ENCODE data around the gene DIP2C. TPM values are rescaled to one million over a fixed set of nuclear protein-coding genes. Genes with fewer than 3 reads are reported as not detected.

The DIP2C gene
- total and polyA plus RNA-seq, 2 donors (not counting 1 experiment from before 2014, with no cell fraction given), result 1.3 to 1.9 TPM

DNA sequence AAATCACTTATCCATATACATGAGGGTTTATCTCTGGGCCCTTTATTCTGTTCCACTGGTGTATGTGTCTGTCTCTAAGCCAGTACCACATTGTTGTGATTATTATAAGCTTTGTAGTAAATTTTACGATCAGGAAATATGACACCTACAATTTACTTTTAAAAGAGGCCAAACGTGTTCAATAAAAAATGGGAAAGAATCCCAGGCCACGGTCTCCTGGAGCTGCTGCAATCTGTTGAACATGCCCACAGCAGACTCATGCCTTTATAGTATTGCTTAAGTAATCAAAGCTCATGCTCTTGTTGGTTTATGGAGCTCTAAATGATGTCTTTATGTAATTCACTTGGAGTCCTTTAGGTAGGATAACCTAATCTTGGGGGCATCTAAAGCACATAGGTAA is 281.2 kb downstream of the DIP2C start:
- Histone ChIP-seq H3K9me3 (ENCODE audit: control extremely low read depth in 1 of 3, control insufficient read depth in 2 of 3, insufficient read depth in 1 of 3, low read length in 2 of 3) (no peaks in the 10 kb centered on the region), H2AFZ (ENCODE audit: insufficient read depth, low read depth, low read length, poor library complexity, severe bottlenecking) (no peak overlapping the region), H3K27me3 (replicated peaks in 1 of 4; ENCODE audit: control extremely low read depth in 1 of 4, control insufficient read depth in 3 of 4, insufficient read depth in 4 of 4, low read length in 3 of 4) (no peaks in the 10 kb centered on the region), H4K20me1 (ENCODE audit: control insufficient read depth, insufficient read depth, low read length, poor library complexity, severe bottlenecking) (no peaks in the 10 kb centered on the region), H3K79me2 (ENCODE audit: control insufficient read depth, insufficient read depth, low read length) (no peaks in the 10 kb centered on the region), H3K4me3 (ENCODE audit: control extremely low read depth in 1 of 5, extremely low read depth in 1 of 5, insufficient read depth in 1 of 5, low read depth in 2 of 5, low read length in 4 of 5) (no peak overlapping the region), H3K4me2 (replicated peaks; ENCODE audit: low read depth, low read length, poor library complexity, severe bottlenecking) (no peak overlapping the region), H3K36me3 (replicated peaks in 1 of 2; ENCODE audit: control extremely low read depth in 1 of 2, control insufficient read depth in 1 of 2, extremely low read depth in 1 of 2, insufficient read depth in 2 of 2, low read length in 1 of 2) (no peaks in the 10 kb centered on the region), H3K4me1 (ENCODE audit: control insufficient read depth in 2 of 2, insufficient read depth in 2 of 2, low read length in 2 of 2) (no peaks in the 10 kb centered on the region), H3K27ac (ENCODE audit: low read length in 2 of 2) (no peak overlapping the region), H3K9ac (ENCODE audit: low read length) (no peak overlapping the region)
- 40% methylated on average over 1 of the region's 3 CpGs for WGBS (ENCODE audit: insufficient coverage)
- Mint-ChIP-seq H3K4me3 (no peak overlapping the region), H3K9me3 (ENCODE audit: insufficient read depth) (no peaks in the 10 kb centered on the region), H3K27me3 (peaks cover 18% of the 10 kb centered on the region), H3K4me1 (peaks cover 2% of the 10 kb centered on the region), H3K27ac (no peak overlapping the region)
- ChIA-PET POLR2A (no interaction called here), CTCF (no interaction called here)
- intact Hi-C loops (cut with micrococcal nuclease), result no loop called here
- DNase-seq (no peak), ATAC-seq (ENCODE audit: low read depth) (no peak)
- TF ChIP-seq EZH2 (IDR thresholded peaks at IDR 0.05; ENCODE audit: borderline replicate concordance, insufficient read depth, low read depth, low read length, poor library complexity, severe bottlenecking), result no peak
- TF ChIP-seq CTCF (IDR thresholded peaks at IDR 0.05), result no peak

DNA sequence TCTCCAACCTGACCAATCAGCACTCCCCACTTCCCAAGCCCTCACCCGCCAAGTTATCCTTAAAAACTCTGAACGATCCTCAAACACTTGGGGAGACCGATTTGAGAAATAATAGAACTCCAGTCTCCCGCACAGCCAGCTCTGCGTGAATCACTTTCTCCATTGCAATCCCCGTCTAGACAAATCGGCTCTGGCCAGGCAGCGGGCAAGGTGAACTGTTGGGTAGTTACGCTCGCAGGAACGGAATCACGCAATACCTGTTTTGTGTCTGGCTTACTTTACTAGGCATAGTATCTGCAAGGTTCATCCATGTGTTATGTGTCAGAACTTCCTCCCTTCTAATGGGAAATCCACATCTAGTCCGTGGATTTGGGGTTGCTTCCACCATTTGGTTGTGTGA is 282.5 kb downstream of the DIP2C start:
- Histone ChIP-seq H3K4me3 (ENCODE audit: control extremely low read depth in 1 of 5, extremely low read depth in 1 of 5, insufficient read depth in 1 of 5, low read depth in 2 of 5, low read length in 4 of 5) (no peak overlapping the region), H3K9ac (ENCODE audit: low read length) (no peak overlapping the region), H3K79me2 (ENCODE audit: control insufficient read depth, insufficient read depth, low read length) (no peaks in the 10 kb centered on the region), H3K27ac (ENCODE audit: low read length in 2 of 2) (no peak overlapping the region), H3K27me3 (replicated peaks in 1 of 4; ENCODE audit: control extremely low read depth in 1 of 4, control insufficient read depth in 3 of 4, insufficient read depth in 4 of 4, low read length in 3 of 4) (no peaks in the 10 kb centered on the region), H2AFZ (ENCODE audit: insufficient read depth, low read depth, low read length, poor library complexity, severe bottlenecking) (no peak overlapping the region), H3K9me3 (ENCODE audit: control extremely low read depth in 1 of 3, control insufficient read depth in 2 of 3, insufficient read depth in 1 of 3, low read length in 2 of 3) (no peaks in the 10 kb centered on the region), H3K4me1 (ENCODE audit: control insufficient read depth in 2 of 2, insufficient read depth in 2 of 2, low read length in 2 of 2) (no peaks in the 10 kb centered on the region), H3K36me3 (replicated peaks in 1 of 2; ENCODE audit: control extremely low read depth in 1 of 2, control insufficient read depth in 1 of 2, extremely low read depth in 1 of 2, insufficient read depth in 2 of 2, low read length in 1 of 2) (no peaks in the 10 kb centered on the region), H3K4me2 (replicated peaks; ENCODE audit: low read depth, low read length, poor library complexity, severe bottlenecking) (no peak overlapping the region), H4K20me1 (ENCODE audit: control insufficient read depth, insufficient read depth, low read length, poor library complexity, severe bottlenecking) (no peaks in the 10 kb centered on the region)
- ChIA-PET POLR2A (no interaction called here), CTCF (no interaction called here)
- Mint-ChIP-seq H3K9me3 (ENCODE audit: insufficient read depth) (no peaks in the 10 kb centered on the region), H3K4me3 (no peak overlapping the region), H3K27ac (no peak overlapping the region), H3K27me3 (peaks cover 18% of the 10 kb centered on the region), H3K4me1 (no peaks in the 10 kb centered on the region)
- 92% methylated on average over 10 of the region's 13 CpGs for WGBS (ENCODE audit: insufficient coverage)
- no peak for TF ChIP-seq CTCF (IDR thresholded peaks at IDR 0.05)
- no peak for ATAC-seq (ENCODE audit: low read depth)
- intact Hi-C loops (cut with micrococcal nuclease), result no loop called here
- DNase-seq, result no peak
